ENCODE data around the gene MASP1.

Gene MASP1

DNA sequence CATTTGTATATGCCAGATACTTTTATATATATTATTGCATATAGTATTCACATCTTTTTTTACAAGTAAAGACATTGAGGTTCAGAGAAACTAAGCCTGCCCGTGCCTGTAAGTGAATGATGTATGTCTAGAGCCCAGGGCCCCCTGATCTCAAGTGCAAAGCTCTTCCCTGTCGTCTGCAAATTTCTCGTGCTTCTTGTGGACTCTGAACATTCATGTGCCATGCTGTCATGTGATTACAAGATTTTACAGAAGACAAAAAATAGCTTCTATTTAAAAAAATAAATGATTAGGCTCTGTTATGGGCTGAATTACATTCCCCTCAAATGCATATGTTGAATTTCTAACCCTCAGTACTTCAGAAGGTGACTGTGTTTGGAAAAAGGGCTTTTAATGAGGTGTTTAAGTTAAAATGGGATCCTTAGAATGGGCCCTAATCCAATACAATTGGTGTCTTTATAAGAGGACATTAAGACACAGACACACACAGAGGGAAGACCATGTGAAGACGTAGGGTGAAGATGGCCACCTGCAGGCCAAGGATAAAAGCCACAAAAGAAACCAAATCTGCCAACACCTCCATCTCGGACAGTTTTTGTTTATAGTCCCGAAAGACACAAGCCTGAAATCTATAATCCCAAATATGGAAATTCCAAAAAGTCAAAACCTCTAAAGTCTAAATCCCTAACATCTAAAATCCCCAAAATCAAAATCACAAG lies 3.9 kb upstream of the MASP1 start:
- Histone ChIP-seq H2BK12ac (ENCODE audit: low read length) (no peak overlapping the region), H3K27ac (ENCODE audit: low read depth, low read length) (no peak overlapping the region), H2BK120ac (ENCODE audit: insufficient read depth, low read length, poor library complexity) (no peak overlapping the region), H3K4me3 (ENCODE audit: low read depth, low read length) (no peak overlapping the region), H3K9me3 (ENCODE audit: insufficient read depth, low read depth, low read length) (no peaks in the 10 kb centered on the region), H3K36me3 (ENCODE audit: control insufficient read depth in 1 of 2, insufficient read depth in 2 of 2, low read length in 2 of 2) (no peaks in the 10 kb centered on the region), H3K79me1 (ENCODE audit: low read length) (no peaks in the 10 kb centered on the region), H4K12ac (ENCODE audit: low read depth, low read length) (no peak overlapping the region), H3K79me2 (ENCODE audit: control insufficient read depth, insufficient read depth, low read length, poor library complexity) (no peaks in the 10 kb centered on the region), H3K4me1 (ENCODE audit: control insufficient read depth in 1 of 2, insufficient read depth in 2 of 2, low read length in 2 of 2) (peaks cover 0 to 6% of the 10 kb centered on the region in 2 experiments), H4K91ac (ENCODE audit: low read depth, low read length) (no peak overlapping the region), H3K14ac (ENCODE audit: low read length) (no peak overlapping the region), H3K4ac (ENCODE audit: low read depth, low read length) (no peak overlapping the region), H3K18ac (ENCODE audit: low read length) (no peak overlapping the region), H2AFZ (ENCODE audit: insufficient read depth, low read length, poor library complexity) (no peak overlapping the region), H3K23ac (ENCODE audit: low read length) (no peak overlapping the region), H3K9ac (ENCODE audit: low read length) (no peak overlapping the region), H2BK5ac (ENCODE audit: low read depth, low read length, poor library complexity) (no peak overlapping the region), H3K4me2 (ENCODE audit: low read length) (no peak overlapping the region), H2AK5ac (ENCODE audit: low read length) (no peak overlapping the region), H3K27me3 (ENCODE audit: insufficient read depth, low read length) (no peaks in the 10 kb centered on the region), H4K8ac (ENCODE audit: low read depth, low read length) (no peak overlapping the region)
- WGBS (ENCODE audit: extremely low coverage, insufficient coverage, insufficient read length), result no CpG with 5 or more reads among the region's 6 CpGs
- DNase-seq, result peak in 1 of 2 donors; percentile 37

GRCh38 chr3:187293516-187294430 lies 2.2 kb upstream of the MASP1 start:
- Histone ChIP-seq H2BK12ac (ENCODE audit: low read length) (no peak overlapping the region), H3K9ac (ENCODE audit: low read length) (no peak overlapping the region), H3K79me1 (ENCODE audit: low read length) (no peaks in the 10 kb centered on the region), H3K9me3 (ENCODE audit: insufficient read depth, low read depth, low read length) (no peaks in the 10 kb centered on the region), H4K12ac (ENCODE audit: low read depth, low read length) (no peak overlapping the region), H3K18ac (ENCODE audit: low read length) (no peak overlapping the region), H3K4ac (ENCODE audit: low read depth, low read length) (no peak overlapping the region), H3K79me2 (ENCODE audit: control insufficient read depth, insufficient read depth, low read length, poor library complexity) (no peaks in the 10 kb centered on the region), H4K8ac (ENCODE audit: low read depth, low read length) (no peak overlapping the region), H2AK5ac (ENCODE audit: low read length) (no peak overlapping the region), H3K36me3 (ENCODE audit: control insufficient read depth in 1 of 2, insufficient read depth in 2 of 2, low read length in 2 of 2) (no peaks in the 10 kb centered on the region), H3K27ac (ENCODE audit: low read depth, low read length) (no peak overlapping the region), H4K91ac (ENCODE audit: low read depth, low read length) (no peak overlapping the region), H3K4me1 (ENCODE audit: control insufficient read depth in 1 of 2, insufficient read depth in 2 of 2, low read length in 2 of 2) (peaks cover 0 to 6% of the 10 kb centered on the region in 2 experiments), H3K4me2 (ENCODE audit: low read length) (no peak overlapping the region), H3K14ac (ENCODE audit: low read length) (no peak overlapping the region), H2BK5ac (ENCODE audit: low read depth, low read length, poor library complexity) (no peak overlapping the region), H3K23ac (ENCODE audit: low read length) (no peak overlapping the region), H3K4me3 (ENCODE audit: low read depth, low read length) (no peak overlapping the region), H2BK120ac (ENCODE audit: insufficient read depth, low read length, poor library complexity) (no peak overlapping the region), H3K27me3 (ENCODE audit: insufficient read depth, low read length) (no peaks in the 10 kb centered on the region), H2AFZ (ENCODE audit: insufficient read depth, low read length, poor library complexity) (no peak overlapping the region)
- no peak for DNase-seq
- no CpG with 5 or more reads among the region's 9 CpGs for WGBS (ENCODE audit: extremely low coverage, insufficient coverage, insufficient read length)

DNA sequence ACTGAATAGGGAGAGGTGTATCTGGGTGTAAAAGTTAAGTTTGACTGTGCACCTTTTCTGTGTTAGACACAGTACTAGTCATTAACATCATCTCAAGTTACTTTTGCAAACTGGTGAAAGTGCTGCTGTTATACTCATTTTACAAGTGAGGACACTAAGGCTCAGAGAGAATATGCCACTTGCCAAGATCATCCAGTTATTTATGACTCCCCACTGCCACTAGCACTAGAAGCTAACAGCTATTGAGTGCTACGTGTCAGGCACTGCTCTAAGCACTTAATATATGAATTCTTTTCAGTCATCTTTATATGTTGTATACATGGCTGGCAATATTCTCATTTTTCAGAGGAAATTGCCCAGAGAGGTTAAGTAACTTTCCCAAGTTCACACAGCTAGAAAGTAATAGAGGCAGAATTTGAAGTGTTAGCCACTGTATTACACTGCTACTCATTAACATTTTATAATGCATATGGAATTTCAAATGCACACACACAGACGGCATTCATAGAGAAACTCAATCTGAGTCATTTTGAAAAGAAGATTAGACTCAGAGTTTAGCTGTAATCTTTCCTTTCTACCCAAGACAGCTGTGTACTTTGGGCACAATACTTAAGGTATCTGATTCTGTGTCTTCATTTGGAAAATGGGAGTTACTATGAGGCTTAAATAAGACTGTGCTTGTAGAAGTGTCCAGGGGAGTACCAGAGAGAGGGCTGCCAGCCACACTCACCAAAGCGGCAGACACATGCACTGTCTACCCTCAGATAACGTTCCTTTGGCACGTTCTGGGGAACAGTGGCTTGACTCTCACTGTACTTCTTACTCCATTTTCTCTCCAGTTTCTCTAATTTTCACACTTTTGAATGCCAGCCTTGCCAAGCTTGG lies 1.3 kb upstream of the MASP1 start:
- Histone ChIP-seq H3K4me1 (ENCODE audit: control insufficient read depth in 1 of 2, insufficient read depth in 2 of 2, low read length in 2 of 2) (peaks cover 0 to 6% of the 10 kb centered on the region in 2 experiments), H3K4me2 (ENCODE audit: low read length) (no peak overlapping the region), H2BK12ac (ENCODE audit: low read length) (no peak overlapping the region), H2AK5ac (ENCODE audit: low read length) (no peak overlapping the region), H4K12ac (ENCODE audit: low read depth, low read length) (no peak overlapping the region), H3K4me3 (ENCODE audit: low read depth, low read length) (no peak overlapping the region), H4K8ac (ENCODE audit: low read depth, low read length) (no peak overlapping the region), H3K9me3 (ENCODE audit: insufficient read depth, low read depth, low read length) (no peaks in the 10 kb centered on the region), H3K4ac (ENCODE audit: low read depth, low read length) (no peak overlapping the region), H2BK120ac (ENCODE audit: insufficient read depth, low read length, poor library complexity) (no peak overlapping the region), H3K79me2 (ENCODE audit: control insufficient read depth, insufficient read depth, low read length, poor library complexity) (no peaks in the 10 kb centered on the region), H3K27me3 (ENCODE audit: insufficient read depth, low read length) (no peaks in the 10 kb centered on the region), H3K9ac (ENCODE audit: low read length) (no peak overlapping the region), H3K23ac (ENCODE audit: low read length) (no peak overlapping the region), H2AFZ (ENCODE audit: insufficient read depth, low read length, poor library complexity) (no peak overlapping the region), H3K36me3 (ENCODE audit: control insufficient read depth in 1 of 2, insufficient read depth in 2 of 2, low read length in 2 of 2) (no peaks in the 10 kb centered on the region), H3K79me1 (ENCODE audit: low read length) (no peaks in the 10 kb centered on the region), H3K27ac (ENCODE audit: low read depth, low read length) (no peak overlapping the region), H3K14ac (ENCODE audit: low read length) (no peak overlapping the region), H4K91ac (ENCODE audit: low read depth, low read length) (no peak overlapping the region), H3K18ac (ENCODE audit: low read length) (no peak overlapping the region), H2BK5ac (ENCODE audit: low read depth, low read length, poor library complexity) (no peak overlapping the region)
- WGBS (ENCODE audit: extremely low coverage, insufficient coverage, insufficient read length), result no CpG with 5 or more reads among the region's 5 CpGs
- no peak for DNase-seq

DNA sequence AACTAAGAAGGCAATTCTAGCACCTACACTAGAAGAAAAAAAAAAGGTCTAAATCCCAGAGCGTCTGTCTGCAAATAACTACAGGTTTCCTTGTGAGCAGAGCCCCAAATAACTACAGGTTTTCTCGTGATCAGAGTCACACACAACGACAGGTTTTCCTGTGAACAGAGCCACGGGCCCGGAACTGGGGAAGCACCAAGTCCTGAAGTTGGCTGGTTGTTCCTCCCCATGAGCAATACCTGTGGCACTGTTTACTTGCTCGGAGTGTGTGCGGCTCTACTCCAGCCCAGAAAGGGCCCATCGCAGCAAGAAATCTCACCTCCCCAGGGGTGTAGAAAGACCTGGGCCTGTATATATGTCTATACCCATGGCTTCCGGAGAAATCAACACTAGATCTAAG lies 644 bp upstream of the MASP1 start:
- no peak overlapping the region for H3K4me3 ChIP-seq (ENCODE audit: low read depth, low read length)

More for the DNA sequence above, 644 bp upstream of the MASP1 start:
- DNase-seq, result no peak
- no peak overlapping the region for H2BK12ac ChIP-seq (ENCODE audit: low read length)
- no peak overlapping the region for H2AFZ ChIP-seq (ENCODE audit: insufficient read depth, low read length, poor library complexity)
- no peak overlapping the region for H3K9ac ChIP-seq (ENCODE audit: low read length)
- H3K79me1 ChIP-seq (ENCODE audit: low read length), result no peaks in the 10 kb centered on the region
- no peak overlapping the region for H2BK120ac ChIP-seq (ENCODE audit: insufficient read depth, low read length, poor library complexity)
- no peaks in the 10 kb centered on the region for H3K9me3 ChIP-seq (ENCODE audit: insufficient read depth, low read depth, low read length)
- no peaks in the 10 kb centered on the region for H3K79me2 ChIP-seq (ENCODE audit: control insufficient read depth, insufficient read depth, low read length, poor library complexity)
- no peak overlapping the region for H4K8ac ChIP-seq (ENCODE audit: low read depth, low read length)
- no peak overlapping the region for H3K4me2 ChIP-seq (ENCODE audit: low read length)
- H3K27me3 ChIP-seq (ENCODE audit: insufficient read depth, low read length), result no peaks in the 10 kb centered on the region
- H4K12ac ChIP-seq (ENCODE audit: low read depth, low read length), result no peak overlapping the region
- WGBS (ENCODE audit: extremely low coverage, insufficient coverage, insufficient read length), result no CpG with 5 or more reads among the region's 9 CpGs
- H4K91ac ChIP-seq (ENCODE audit: low read depth, low read length), result no peak overlapping the region
- no peaks in the 10 kb centered on the region for H3K36me3 ChIP-seq (ENCODE audit: control insufficient read depth in 1 of 2, insufficient read depth in 2 of 2, low read length in 2 of 2)
- no peak overlapping the region for H2BK5ac ChIP-seq (ENCODE audit: low read depth, low read length, poor library complexity)
- no peak overlapping the region for H3K4ac ChIP-seq (ENCODE audit: low read depth, low read length)
- no peak overlapping the region for H3K23ac ChIP-seq (ENCODE audit: low read length)
- H3K14ac ChIP-seq (ENCODE audit: low read length), result no peak overlapping the region
- peaks cover 0 to 6% of the 10 kb centered on the region in 2 experiments for H3K4me1 ChIP-seq (ENCODE audit: control insufficient read depth in 1 of 2, insufficient read depth in 2 of 2, low read length in 2 of 2)
- no peak overlapping the region for H2AK5ac ChIP-seq (ENCODE audit: low read length)
- no peak overlapping the region for H3K27ac ChIP-seq (ENCODE audit: low read depth, low read length)
- no peak overlapping the region for H3K18ac ChIP-seq (ENCODE audit: low read length)
